ENCODE data around the gene KLLN.
A peak's percentile ranks its signal among the peaks of the same experiment; 100 is the strongest.
"Not testable (repeated sequence)": the region's sequence is repeated elsewhere in the genome, so short reads cannot be mapped to it uniquely, and the experiment has no call there.

The KLLN gene

GRCh38 chr10:87863053-87863943, at the start of gene KLLN, which contains the start of gene PTEN:
Gene KLLN (minus strand): TSS chr10:87863533. CDS start chr10:87862487, 1,046 bp downstream.
Gene PTEN (plus strand): TSS chr10:87863625. CDS start chr10:87864470, 845 bp downstream.
- DNase-seq (ENCODE audit: low read depth, low spot score) = peak; percentile 49

DNA sequence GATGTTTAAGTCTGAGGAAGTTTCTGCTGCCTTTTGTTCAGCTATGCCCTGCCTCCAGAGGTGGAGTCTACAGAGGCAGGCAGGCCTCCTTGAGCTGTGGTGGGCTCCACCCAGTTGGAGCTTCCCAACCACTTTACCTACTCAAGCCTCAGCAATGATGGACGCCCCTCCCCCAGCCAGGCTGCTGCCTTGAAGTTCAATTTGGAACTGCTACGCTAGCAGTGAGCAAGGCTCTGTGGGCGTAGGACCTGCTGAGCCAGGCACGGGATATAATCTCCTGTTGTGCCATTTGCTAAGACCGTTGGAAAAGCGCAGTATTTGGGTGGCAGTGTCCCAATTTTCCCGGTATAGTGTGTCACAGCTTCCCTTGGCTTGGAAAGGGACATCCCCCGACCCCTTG, 40.1 kb upstream of the KLLN start:
- DNase-seq (ENCODE audit: low read depth, low spot score) = not testable (repeated sequence)

DNA sequence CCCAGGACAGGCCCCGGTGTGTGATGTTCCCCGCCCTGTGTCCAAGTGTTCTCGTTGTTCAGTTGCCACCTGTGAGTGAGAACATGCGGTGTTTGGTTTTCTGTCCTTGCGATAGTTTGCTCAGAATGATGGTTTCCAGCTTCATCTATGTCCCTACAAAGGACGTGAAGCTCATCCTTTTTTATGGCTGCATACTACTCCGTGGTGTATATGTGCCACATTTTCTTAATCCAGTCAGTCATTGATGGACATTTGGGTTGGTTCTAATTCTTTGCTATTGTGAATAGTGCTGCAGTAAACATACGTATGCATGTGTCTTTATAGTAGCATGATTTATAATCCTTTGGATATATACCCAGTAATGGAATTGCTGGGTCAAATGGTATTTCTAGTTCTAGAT, 34.6 kb upstream of the KLLN start:
- DNase-seq (ENCODE audit: low read depth, low spot score) = not testable (repeated sequence)

GRCh38 chr10:87896216-87896615, 32.9 kb upstream of the KLLN start:
- DNase-seq (ENCODE audit: low read depth, low spot score) = no peak

DNA sequence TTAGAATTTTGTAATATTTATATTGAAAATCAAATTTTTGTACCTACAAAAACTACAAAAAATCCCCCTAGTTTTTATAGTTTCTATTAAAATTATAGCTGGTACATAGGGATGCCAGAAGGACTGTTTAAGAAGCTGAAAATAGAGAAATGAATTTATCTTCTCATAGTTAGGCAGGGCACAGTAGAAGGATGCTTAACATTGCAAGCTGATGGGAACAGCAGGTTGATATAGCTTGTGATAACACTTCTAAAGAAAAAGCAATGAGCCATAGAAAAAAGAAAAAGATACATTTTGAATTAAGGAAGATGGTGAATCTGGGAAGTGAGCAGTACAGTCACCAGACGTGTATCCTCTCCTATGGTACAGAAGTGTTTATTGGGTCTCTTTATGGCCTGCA, 32.1 kb upstream of the KLLN start:
- DNase-seq (ENCODE audit: low read depth, low spot score) = no peak

DNA sequence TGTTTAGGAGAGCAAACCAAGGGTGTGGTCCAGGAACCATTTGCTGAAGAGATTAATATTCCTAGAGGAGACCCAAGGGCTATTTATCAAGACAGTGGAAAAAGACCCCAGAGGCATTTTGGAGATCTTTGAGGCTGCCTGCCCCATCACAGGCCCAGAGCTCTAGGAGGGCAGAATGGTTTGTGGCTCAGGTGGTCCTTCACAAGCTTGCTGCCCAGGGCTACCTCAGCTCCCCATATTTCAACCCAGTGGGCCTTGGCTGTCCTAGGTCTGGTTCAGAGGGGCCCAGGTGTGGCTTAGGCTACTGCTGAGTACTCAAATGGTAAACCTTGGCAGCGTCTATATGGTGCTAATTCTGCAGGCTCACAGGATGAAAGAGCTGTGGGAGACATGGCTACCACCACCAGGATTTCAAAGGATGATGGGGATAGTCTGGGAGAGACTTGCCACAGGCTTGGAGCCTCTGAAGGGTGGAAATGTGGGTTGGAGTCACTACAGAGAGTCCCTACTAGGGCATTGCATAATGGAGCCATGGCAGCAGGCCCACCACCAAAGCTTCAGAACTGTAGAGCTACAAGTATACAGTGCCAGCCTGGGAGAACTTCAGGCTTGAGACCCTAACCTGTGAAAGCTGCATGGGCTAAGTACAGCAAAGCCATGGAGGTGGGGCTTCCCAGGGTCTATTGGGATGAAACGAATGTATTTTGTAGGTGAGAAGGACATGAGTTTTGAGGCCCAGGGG, 24.4 kb upstream of the KLLN start:
- no peak for DNase-seq (ENCODE audit: low read depth, low spot score)

DNA sequence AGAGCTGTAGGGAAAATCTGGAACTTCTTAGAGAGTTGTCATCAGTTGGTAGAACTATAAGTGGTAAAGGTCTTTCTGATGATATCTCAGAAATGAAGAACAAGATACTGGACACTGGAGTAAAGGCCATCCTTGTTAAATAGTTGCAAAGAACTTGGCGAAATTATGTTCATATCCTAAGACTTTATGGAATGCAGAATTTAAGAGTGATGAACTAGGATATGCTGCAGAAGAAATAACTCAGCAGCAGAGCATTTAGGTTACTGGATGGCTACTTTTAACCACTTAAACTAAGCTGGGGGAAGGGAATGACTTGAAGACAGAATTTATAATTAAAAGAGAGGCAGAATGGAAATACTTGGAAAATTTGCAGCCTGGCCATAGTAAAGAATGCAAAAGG, 23.8 kb upstream of the KLLN start:
- DNase-seq (ENCODE audit: low read depth, low spot score) = no peak

GRCh38 chr10:87886635-87887034, 23.3 kb upstream of the KLLN start:
- no peak for DNase-seq (ENCODE audit: low read depth, low spot score)

DNA sequence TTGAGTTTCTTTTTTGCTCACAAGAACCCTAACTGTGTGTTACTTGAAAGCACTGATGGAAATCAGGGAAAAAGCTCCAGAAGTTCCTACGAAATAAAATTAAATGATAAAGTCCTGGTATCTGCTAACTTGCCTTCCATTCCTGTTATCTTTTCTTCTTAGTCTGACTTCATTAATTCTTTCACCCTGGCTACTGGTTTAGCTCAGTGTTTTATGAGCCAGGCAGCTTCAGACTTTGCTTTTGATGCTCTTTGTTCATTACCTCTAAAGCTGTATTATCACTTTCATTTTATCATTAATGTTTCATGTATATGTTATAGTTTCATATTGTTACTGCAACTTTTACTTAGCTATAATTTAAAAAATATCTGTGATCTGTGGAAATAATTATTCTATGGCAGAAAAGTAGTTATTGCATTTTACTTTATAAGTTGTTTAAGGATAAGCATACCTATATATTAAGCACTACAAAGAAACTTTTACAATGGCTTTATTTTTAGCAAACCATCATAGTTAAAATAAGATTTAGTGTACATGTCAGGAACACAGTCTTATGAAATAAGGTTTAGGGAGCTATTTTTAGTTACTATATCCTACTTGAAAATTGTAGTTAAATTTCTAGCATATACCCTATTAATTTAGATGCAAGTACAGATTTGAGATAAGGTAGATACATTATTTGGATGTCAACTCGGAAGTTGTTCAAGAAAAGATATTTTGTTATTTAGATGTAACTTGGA, 19.4 kb upstream of the KLLN start:
- no peak for DNase-seq (ENCODE audit: low read depth, low spot score)

DNA sequence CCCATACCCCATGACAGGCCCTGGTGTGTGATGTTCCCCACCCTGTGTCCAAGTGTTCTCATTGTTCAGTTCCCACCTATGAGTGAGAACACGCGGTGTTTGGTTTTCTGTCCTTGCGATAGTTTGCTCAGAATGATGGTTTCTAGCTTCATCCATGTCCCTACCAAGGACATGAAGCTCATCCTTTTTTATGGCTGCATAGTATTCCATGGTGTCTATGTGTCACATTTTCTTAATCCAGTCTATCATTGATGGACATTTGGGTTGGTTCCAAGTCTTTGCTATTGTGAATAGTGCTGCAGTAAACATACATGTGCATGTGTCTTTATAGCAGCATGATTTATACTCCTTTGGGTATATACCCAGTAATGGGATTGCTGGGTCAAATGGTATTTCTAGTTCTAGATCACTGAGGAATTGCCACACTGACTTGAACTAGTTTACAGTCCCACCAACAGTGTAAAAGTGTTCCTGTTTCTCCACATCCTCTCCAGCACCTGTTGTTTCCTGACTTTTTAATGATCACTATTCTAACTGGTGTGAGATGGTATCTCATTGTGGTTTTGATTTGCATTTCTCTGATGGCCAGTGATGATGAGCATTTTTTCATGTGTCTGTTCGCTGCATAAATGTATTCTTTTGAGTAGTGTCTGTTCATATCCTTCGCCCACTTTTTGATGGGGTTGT, 18.2 kb upstream of the KLLN start:
- not testable (repeated sequence) for DNase-seq (ENCODE audit: low read depth, low spot score)

- DNase-seq (ENCODE audit: low read depth, low spot score) = no peak
Measured at GRCh38 chr10:87880336-87880735, 17.0 kb upstream of the KLLN start.

DNA sequence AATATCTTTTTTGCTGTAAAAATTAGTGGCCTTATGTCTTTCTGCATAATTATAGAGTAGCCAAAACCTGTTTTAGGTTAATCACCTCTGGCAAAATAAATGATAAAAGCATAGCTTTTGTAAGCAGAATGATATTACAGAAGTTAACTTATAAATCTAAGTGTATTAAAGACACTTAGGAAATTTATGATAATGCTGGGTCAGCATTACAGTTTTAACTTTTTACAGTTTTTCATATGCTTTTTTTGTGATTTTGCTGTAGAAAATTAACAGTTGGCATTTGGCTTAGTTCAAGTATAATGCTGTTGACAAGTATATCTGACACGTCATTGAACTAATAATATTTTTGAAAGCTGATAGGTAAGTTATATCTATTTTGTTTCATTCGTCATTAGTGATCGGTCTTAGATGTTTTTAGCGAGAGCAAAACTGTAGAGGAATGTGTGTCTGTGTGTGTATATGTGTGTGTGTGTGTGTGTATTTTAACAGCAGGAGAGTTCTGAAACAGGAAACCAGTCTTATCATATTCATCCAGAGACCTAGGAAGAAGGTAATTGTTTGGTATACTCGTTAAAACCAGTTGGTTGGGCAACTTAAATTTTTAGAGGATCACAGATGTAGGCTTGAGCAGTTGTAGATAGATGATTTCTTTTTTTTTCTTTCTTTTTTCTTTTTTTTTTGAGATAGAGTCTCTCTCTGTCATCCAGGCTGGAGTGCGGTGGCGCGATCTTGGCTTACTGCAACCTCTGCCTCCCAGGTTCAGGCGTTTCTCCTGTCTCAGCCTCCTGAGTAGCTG, 15.5 kb upstream of the KLLN start:
- no peak for DNase-seq (ENCODE audit: low read depth, low spot score)

GRCh38 chr10:87875929-87876571, 12.7 kb upstream of the KLLN start:
- DNase-seq (ENCODE audit: low read depth, low spot score) = no peak

DNA sequence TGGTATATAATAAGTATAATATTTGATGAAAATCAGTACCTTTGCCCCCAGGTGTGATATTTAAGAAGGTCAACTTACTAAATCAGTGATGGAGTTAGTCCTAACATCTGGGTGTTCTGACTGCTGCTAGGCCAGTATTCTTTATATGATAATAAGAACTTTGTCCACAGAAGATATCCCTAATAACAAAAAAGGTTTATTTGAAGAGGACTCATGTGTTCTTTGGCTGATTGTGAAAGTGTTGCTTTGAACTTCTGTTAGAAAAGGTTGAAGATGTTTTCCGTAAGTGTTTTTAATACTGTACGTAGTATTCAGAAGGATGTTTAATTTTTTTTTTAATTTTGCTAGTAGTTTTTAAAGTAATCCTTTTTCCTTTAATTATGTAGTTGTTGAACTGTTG, 10.3 kb upstream of the KLLN start:
- DNase-seq (ENCODE audit: low read depth, low spot score) = no peak

DNA sequence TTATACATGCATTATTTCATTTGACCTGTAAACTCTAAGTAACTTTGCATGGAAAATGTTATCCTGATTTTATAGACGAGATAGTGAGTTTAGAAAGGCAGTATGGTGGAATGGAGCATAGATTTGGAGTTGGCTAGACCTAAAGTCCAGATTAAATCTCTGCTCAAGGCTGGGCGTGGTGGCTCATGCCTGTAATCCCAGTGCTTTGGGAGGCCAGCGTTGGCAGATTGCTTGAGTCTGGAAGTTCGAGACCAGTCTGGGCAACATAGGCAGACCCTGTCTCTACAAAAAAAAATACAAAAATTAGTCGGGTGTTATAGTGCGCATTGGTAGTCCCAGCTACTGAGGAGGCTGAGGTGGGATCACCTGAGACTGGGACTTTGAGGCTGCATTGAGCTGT, 9.5 kb upstream of the KLLN start:
- no peak for DNase-seq (ENCODE audit: low read depth, low spot score)

DNA sequence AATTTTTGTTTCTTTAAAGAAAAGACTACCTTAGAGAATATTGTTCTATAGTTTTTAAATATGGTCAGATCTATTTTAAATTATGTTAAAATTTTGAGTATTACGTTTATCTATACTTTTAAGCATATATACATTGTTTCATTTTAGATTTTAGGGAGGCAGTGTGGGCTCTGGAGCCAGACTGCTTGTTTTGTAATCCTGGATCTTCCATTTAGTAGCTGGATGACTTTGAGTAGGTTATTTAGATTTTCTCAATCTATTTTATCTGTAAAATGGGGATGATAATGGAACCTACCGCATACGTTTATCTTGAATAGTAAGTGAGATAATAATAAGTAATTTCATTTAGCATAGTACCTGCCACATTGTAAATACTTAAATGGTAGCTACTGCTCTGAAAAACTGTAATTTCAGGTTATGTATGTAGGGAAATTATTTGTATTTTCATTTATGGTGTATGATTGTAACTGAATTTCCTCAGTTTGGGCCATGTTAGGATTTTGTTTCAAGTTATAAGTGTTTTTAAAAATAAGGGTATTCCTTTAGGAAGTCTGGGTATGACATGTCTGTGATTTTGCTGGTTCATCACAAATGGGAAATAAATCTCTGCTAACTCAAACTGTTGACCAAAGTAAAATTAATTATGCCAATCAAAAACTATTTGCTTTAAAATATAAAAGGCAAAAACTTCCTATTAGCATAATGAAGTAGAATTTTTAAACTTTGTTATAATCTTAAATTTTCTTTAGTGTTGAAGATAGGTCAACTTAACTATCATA, 6.6 kb upstream of the KLLN start:
- DNase-seq (ENCODE audit: low read depth, low spot score) = no peak

- DNase-seq (ENCODE audit: low read depth, low spot score) = not testable (repeated sequence)
Measured at GRCh38 chr10:87869139-87869538, 5.8 kb upstream of the KLLN start.

DNA sequence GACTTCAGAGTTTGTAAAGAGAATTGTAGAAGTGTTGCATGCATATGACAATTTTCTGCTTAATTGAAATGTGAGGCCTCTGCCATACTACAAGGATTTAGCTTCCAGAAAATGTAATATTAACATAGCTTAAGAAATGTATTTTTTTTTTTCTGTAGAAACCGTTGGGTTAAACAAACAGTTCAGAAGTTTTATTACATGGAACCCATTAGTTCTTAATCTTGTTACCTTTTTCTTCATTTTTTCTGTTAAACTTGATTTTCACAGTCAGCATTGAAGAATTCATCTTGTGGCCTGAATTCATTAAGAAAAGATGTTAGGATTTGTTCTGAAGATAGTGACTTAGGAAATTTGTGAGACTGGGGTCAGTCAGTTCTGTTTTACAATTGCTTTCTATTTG, 4.9 kb upstream of the KLLN start:
- DNase-seq (ENCODE audit: low read depth, low spot score) = no peak

DNA sequence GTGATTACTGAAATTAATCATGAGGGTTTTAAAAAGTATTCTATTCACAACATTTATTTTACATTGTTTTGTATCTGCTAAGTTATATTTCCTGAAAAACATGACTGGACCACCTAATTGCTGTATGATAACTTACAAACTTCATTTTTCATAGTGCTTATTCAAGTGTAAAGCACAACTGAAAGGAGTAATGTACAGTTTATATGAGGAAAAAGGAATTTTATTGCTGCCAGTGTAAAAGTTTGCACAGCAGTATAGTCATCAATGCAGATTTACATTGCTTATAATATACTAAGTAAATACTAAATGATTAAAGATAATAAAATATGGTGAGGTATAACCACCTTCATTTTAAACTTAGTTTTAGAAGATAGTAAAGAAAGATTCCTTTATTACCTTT, 4.1 kb upstream of the KLLN start:
- DNase-seq (ENCODE audit: low read depth, low spot score) = no peak
